Smooth muscle cell (in vitro differentiated cells): Measurements from ENCODE around the gene TOR4A. TPM values are rescaled to one million over a fixed set of nuclear protein-coding genes. Genes with fewer than 3 reads are reported as not detected.

Source experiments
- DNase-seq: peaks from one replicate; lab custom pipeline; 2025; ENCODE audit not compliant: unreplicated experiment; lab: John Stamatoyannopoulos, UW
- H2AFZ ChIP-seq: fragments of 200-600 bp; sonication (generic); 2 replicates; pipeline ENCODE4 v1.6.0; 2016; ENCODE audit warnings: antibody characterized with exemption, low read depth, mild to moderate bottlenecking
- H3F3A ChIP-seq: fragments of 200-600 bp; sonication (generic); 2 replicates; pipeline ENCODE4 v1.6.0; 2017; ENCODE audit warnings: antibody characterized with exemption, low read depth
- H3K27ac ChIP-seq: fragments of 200-600 bp; sonication (generic); 2 replicates; pipeline ENCODE4 v1.5.1; 2016; ENCODE audit warnings: low read depth, mild to moderate bottlenecking
- H3K27me3 ChIP-seq: fragments of 200-600 bp; sonication (generic); 2 replicates; pipeline ENCODE4 v1.6.1; 2016; ENCODE audit warnings: low read depth, mild to moderate bottlenecking
- H3K36me3 ChIP-seq: fragments of 200-600 bp; sonication (generic); 2 replicates; pipeline ENCODE4 v1.5.1; 2016; ENCODE audit warnings: low read depth
- H3K4me1 ChIP-seq: fragments of 200-600 bp; sonication (generic); 2 replicates; pipeline ENCODE4 v1.5.1; 2016; ENCODE audit warnings: low read depth
- H3K4me2 ChIP-seq: fragments of 200-600 bp; sonication (generic); 2 replicates; pipeline ENCODE4 v1.6.0; 2016; ENCODE audit warnings: mild to moderate bottlenecking
- H3K4me3 ChIP-seq: fragments of 200-600 bp; sonication (generic); 2 replicates; pipeline ENCODE4 v1.5.1; 2016; ENCODE audit warnings: mild to moderate bottlenecking
- H3K79me2 ChIP-seq: fragments of 200-600 bp; sonication (generic); 2 replicates; pipeline ENCODE4 v1.6.0; 2016; ENCODE audit warnings: low read depth, mild to moderate bottlenecking
- H3K9ac ChIP-seq: fragments of 200-600 bp; sonication (generic); 2 replicates; pipeline ENCODE4 v1.6.0; 2016; ENCODE audit warnings: low read depth
- H3K9me3 ChIP-seq: fragments of 200-600 bp; sonication (generic); replicated peaks from 2 replicates; pipeline ENCODE4 v1.5.1; 2016; ENCODE audit warnings: low read depth
- H4K20me1 ChIP-seq: fragments of 200-600 bp; sonication (generic); 2 replicates; pipeline ENCODE4 v1.6.0; 2016; ENCODE audit warnings: low read depth
- WGBS: methylation state at CpG from one replicate; pipeline ENCODE4 v1.1.7; 2016; ENCODE audit warnings: low lambda C conversion rate; 5-methylcytosine and 5-hydroxymethylcytosine counted together
- polyA plus RNA-seq: library from polyadenylated mRNA; unstranded; fragments of >200 nt; fragmentation: Nextera tagmentation; extraction: Ambion mirVana; gene quantifications from 2 replicates; pipeline ENCODE4 v1.2.1, GENCODE V29; 2016
- total RNA-seq: library from RNA; depleted of rRNA; stranded (reverse); fragments of >200 nt; gene quantifications from 2 replicates; pipeline ENCODE4 v1.2.3, GENCODE V29; 2014
- TF ChIP-seq, protein P1 (sequence below): fragments of 200-600 bp; sonication (generic); IDR thresholded peaks from 2 replicates; pipeline ENCODE4 v1.5.1; 2017; ENCODE audit warnings: borderline replicate concordance, mild to moderate bottlenecking, antibody characterized with exemption; ENCODE audit not compliant: insufficient read depth, poor library complexity, severe bottlenecking

TOR4A gene
- total and polyA plus RNA-seq, 2 experiments from 2014 or later, result 5.5 to 6.3 TPM

DNA sequence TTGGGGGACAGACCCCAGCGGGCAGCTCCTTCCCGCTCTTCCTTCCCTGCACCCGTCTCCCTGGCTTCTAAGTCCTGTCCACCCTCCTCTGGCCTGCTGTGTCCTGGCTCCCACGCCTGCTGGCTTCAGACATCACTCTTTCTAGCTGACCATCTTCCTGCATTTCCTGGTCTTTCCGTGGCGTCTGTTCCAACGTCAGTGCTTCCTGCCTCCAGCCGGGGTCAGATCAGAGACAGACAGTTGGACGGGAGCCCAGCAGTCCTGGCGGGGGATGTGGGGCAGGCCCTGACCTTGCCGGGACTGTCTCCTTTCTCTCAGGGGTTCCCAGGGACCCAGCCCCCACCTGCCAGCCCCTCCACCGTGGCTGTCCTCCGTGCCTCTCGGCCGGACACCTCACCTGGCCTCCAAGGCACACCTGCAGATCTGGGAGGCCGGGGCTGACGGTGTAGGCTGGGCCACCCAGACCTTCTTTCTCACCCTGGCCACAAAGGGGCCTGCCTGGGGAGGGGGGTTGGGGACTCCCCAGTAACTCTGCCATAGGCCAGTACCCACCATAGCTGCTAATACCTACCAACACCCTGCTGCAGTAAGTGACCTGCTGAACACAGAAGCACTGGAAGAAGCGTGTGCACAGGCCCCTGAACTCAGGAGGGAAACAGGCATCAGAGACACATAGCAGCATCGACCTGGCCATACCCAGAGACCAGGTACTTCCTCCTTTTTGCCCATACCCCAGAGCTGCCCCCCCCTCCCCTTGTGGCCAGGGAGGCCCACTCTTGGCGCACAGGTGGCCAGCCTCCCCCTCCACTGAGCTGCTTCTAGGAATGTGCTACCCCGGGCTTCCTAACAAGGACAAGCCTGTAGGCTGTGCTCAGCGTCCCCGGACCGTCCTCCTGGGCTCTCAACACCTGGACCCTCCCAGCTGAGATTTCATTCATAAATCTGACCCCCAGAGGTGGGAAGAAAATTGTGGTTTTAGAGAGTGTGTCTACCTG, 19.4 kb downstream of the TOR4A start:
- H3K79me2 ChIP-seq, result no peaks in the 10 kb centered on the region
- H4K20me1 ChIP-seq, result peaks cover 9% of the 10 kb centered on the region
- H3K27me3 ChIP-seq, result peaks cover 58% of the 10 kb centered on the region
- peaks cover 25% of the 10 kb centered on the region for H3K4me1 ChIP-seq
- no peak overlapping the region for H3K27ac ChIP-seq
- H2AFZ ChIP-seq, result no peak overlapping the region
- WGBS, result 71% methylated on average over 22 of the region's 24 CpGs
- H3F3A ChIP-seq, result no peaks in the 10 kb centered on the region
- H3K4me2 ChIP-seq, result no peak overlapping the region
- DNase-seq, result no peak
- H3K4me3 ChIP-seq, result no peak overlapping the region
- no peaks in the 10 kb centered on the region for H3K36me3 ChIP-seq
- H3K9ac ChIP-seq, result no peak overlapping the region
- TF ChIP-seq, protein P1, sequence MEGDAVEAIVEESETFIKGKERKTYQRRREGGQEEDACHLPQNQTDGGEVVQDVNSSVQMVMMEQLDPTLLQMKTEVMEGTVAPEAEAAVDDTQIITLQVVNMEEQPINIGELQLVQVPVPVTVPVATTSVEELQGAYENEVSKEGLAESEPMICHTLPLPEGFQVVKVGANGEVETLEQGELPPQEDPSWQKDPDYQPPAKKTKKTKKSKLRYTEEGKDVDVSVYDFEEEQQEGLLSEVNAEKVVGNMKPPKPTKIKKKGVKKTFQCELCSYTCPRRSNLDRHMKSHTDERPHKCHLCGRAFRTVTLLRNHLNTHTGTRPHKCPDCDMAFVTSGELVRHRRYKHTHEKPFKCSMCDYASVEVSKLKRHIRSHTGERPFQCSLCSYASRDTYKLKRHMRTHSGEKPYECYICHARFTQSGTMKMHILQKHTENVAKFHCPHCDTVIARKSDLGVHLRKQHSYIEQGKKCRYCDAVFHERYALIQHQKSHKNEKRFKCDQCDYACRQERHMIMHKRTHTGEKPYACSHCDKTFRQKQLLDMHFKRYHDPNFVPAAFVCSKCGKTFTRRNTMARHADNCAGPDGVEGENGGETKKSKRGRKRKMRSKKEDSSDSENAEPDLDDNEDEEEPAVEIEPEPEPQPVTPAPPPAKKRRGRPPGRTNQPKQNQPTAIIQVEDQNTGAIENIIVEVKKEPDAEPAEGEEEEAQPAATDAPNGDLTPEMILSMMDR, result no peak
- H3K9me3 ChIP-seq, result no peaks in the 10 kb centered on the region

DNA sequence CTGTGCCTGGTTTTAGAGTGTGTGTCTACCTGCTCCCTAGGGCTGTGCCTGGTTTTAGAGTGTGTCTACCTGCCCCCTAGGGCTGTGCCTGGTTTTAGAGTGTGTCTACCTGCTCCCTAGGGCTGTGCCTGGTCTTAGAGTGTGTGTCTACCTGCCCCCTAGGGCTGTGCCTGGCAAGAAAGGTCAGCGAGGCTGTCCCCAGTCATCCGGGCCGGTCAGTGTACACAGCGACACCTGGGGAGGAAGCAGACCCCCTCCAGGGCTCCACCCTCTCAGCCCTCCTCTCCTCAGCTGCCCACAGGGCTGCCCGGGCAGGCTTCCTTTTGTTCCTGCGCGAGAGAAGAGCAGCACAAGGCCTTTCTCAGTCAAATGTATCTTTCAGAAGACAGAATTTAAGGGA, 20.4 kb downstream of the TOR4A start:
- TF ChIP-seq, protein P1, result no peak
- Histone ChIP-seq H3K4me1 (peaks cover 30% of the 10 kb centered on the region), H4K20me1 (peaks cover 9% of the 10 kb centered on the region), H3K27me3 (peaks cover 58% of the 10 kb centered on the region), H2AFZ (no peak overlapping the region), H3K9me3 (no peaks in the 10 kb centered on the region), H3K4me2 (no peak overlapping the region), H3K4me3 (no peak overlapping the region), H3K27ac (no peak overlapping the region), H3K9ac (no peak overlapping the region), H3K36me3 (no peaks in the 10 kb centered on the region), H3F3A (no peaks in the 10 kb centered on the region), H3K79me2 (no peaks in the 10 kb centered on the region)
- 56% methylated on average over 7 of the region's 7 CpGs for WGBS
- no peak for DNase-seq

DNA sequence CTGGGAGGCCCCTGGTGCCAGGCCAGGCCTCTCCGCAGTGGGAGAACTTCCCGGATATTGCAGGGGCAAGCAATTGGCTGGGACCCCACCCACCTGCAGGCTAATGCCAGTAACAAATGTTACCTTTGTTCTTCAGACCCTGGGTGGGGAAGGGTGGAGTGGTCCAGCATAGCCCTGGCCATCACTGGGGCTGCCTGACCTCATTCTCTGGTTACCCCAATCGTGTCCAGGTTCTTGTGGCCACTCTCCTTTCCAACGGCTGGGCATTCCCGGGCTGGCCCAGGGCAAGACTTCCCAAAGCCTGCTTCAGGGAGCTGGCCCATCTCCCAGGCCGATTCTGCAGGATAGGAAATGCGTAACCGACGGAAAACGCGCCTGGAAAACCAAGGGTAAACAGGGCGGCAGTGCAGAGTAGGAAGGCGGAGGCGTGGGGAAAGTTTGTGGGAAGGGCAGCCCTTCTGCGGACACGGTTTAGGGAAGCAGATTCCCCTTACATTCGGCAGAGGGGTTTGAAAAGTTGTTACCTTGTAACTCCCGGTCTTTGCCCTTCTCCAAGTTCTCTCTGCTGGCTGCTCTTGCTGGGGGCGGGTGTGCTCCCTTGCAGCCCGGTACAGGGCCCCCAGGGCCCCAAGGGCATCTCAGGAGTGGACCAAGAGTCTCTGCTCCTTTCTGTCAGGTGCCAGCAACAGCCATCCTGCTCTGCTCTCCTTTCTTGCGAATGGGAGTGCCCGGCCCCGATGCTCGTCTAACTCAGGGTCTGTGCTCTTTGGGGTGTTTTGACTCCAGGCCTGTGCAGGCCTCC, 21.1 kb downstream of the TOR4A start:
- H3K27ac ChIP-seq, result no peak overlapping the region
- H3K4me1 ChIP-seq, result peaks cover 33% of the 10 kb centered on the region
- no peaks in the 10 kb centered on the region for H3F3A ChIP-seq
- H2AFZ ChIP-seq, result no peak overlapping the region
- peaks cover 58% of the 10 kb centered on the region for H3K27me3 ChIP-seq
- no peak for DNase-seq
- no peaks in the 10 kb centered on the region for H3K9me3 ChIP-seq
- 62% methylated on average over 24 of the region's 24 CpGs for WGBS
- H3K4me3 ChIP-seq, result no peak overlapping the region
- no peaks in the 10 kb centered on the region for H3K36me3 ChIP-seq
- H4K20me1 ChIP-seq, result peaks cover 9% of the 10 kb centered on the region
- no peak overlapping the region for H3K4me2 ChIP-seq
- TF ChIP-seq, protein P1, result no peak
- H3K79me2 ChIP-seq, result no peaks in the 10 kb centered on the region
- no peak overlapping the region for H3K9ac ChIP-seq
